ENCODE measurements around the gene MRPL39.

Gene MRPL39

GRCh38 chr21:25568246-25568645 lies 39.0 kb downstream of the MRPL39 start:
- DNase-seq (ENCODE audit: low read depth): no peak

- no peak for DNase-seq (ENCODE audit: low read depth)
Measured at GRCh38 chr21:25567472-25567871, 39.8 kb downstream of the MRPL39 start.

- DNase-seq (ENCODE audit: low read depth): no peak
Measured at GRCh38 chr21:25566645-25567044, 40.6 kb downstream of the MRPL39 start.

- DNase-seq (ENCODE audit: low read depth): no peak
Measured at GRCh38 chr21:25565272-25566211, 41.7 kb downstream of the MRPL39 start.

GRCh38 chr21:25564349-25564948 lies 42.8 kb downstream of the MRPL39 start:
- no peak for DNase-seq (ENCODE audit: low read depth)

- no peak for DNase-seq (ENCODE audit: low read depth)
Measured at GRCh38 chr21:25563361-25564116, 43.7 kb downstream of the MRPL39 start.

- DNase-seq (ENCODE audit: low read depth): no peak
Measured at GRCh38 chr21:25562660-25563059, 44.6 kb downstream of the MRPL39 start.

GRCh38 chr21:25561668-25562641 lies 45.3 kb downstream of the MRPL39 start:
- peak; percentile 80 for DNase-seq (ENCODE audit: low read depth)

GRCh38 chr21:25560891-25561290 lies 46.4 kb downstream of the MRPL39 start:
- DNase-seq (ENCODE audit: low read depth): no peak

- DNase-seq (ENCODE audit: low read depth): no peak
Measured at GRCh38 chr21:25560271-25560685, 47.0 kb downstream of the MRPL39 start.

GRCh38 chr21:25559746-25560145 lies 47.5 kb downstream of the MRPL39 start:
- DNase-seq (ENCODE audit: low read depth): no peak

GRCh38 chr21:25558123-25558522 lies 49.2 kb downstream of the MRPL39 start:
- DNase-seq (ENCODE audit: low read depth): no peak

- no peak for DNase-seq (ENCODE audit: low read depth)
Measured at GRCh38 chr21:25557180-25557579, 50.1 kb downstream of the MRPL39 start.

- DNase-seq (ENCODE audit: low read depth): peak; percentile 27
Measured at GRCh38 chr21:25556091-25556490, 51.2 kb downstream of the MRPL39 start.

- no peak for DNase-seq (ENCODE audit: low read depth)
Measured at GRCh38 chr21:25555492-25555891, 51.8 kb downstream of the MRPL39 start.

- no peak for DNase-seq (ENCODE audit: low read depth)
Measured at GRCh38 chr21:25552856-25553255, 54.4 kb downstream of the MRPL39 start.

- DNase-seq (ENCODE audit: low read depth): no peak
Measured at GRCh38 chr21:25551569-25551968, 55.7 kb downstream of the MRPL39 start.

GRCh38 chr21:25550352-25551120 lies 56.7 kb downstream of the MRPL39 start:
- DNase-seq (ENCODE audit: low read depth): no peak

- no peak for DNase-seq (ENCODE audit: low read depth)
Measured at GRCh38 chr21:25541042-25541441, 66.2 kb downstream of the MRPL39 start.

GRCh38 chr21:25539606-25540005 lies 67.7 kb downstream of the MRPL39 start:
- no peak for DNase-seq (ENCODE audit: low read depth)

GRCh38 chr21:25537174-25537573 lies 70.1 kb downstream of the MRPL39 start:
- DNase-seq (ENCODE audit: low read depth): no peak
